GM18507 (cell line): ENCODE measurements around the gene SMAD9.

Source experiments
- DNase-seq: peaks from one replicate; pipeline ENCODE4 v3.0.0; 2011; ENCODE audit warnings: low read depth; ENCODE audit not compliant: insufficient read length; ENCODE audit errors: extremely low spot score
- FAIRE-seq: peaks from 2 replicates; lab custom pipeline; 2011; peaks lifted over from hg19 to GRCh38; lab: Jason Lieb, UNC

SMAD9 gene

DNA sequence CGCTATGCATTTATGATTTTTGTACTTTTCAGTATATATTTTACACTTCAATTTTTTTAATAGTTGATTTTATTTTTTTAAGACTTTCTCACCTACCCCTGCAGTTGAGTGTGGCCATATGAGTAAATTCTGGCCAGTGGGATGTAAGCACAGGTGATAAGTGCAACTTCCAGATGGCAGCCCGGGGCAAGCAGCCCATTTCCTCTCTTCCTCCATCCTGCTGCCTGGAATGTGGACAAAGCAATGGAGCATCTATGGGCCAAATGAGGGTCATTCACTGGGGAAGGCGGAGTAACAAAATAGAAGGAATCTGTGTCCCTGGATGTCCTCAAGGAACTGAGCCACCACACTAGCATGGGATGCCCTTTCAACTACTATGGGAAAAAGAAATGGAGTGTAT is 88.7 kb downstream of the SMAD9 start:
- FAIRE-seq, result no peak
- DNase-seq, result no peak

DNA sequence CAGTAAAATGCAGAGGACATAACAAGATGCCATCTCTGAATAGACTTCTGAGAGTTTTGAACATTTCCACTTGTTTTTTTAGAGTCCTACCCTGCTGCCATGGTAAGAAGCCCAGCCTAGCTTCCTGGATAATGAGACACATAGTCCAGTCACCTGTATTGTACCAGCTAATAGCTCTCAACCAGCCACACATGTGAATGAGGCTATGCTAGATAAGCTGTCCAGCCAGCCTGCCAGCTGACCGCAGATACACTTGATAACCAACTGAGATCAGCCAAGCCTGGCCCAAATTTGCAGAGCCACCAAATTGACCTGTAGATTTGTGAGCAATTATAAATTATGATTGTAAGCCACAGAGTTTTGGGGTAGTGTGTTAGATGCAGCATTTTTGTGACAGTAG is 90.3 kb downstream of the SMAD9 start:
- DNase-seq (no peak), FAIRE-seq (no peak)

DNA sequence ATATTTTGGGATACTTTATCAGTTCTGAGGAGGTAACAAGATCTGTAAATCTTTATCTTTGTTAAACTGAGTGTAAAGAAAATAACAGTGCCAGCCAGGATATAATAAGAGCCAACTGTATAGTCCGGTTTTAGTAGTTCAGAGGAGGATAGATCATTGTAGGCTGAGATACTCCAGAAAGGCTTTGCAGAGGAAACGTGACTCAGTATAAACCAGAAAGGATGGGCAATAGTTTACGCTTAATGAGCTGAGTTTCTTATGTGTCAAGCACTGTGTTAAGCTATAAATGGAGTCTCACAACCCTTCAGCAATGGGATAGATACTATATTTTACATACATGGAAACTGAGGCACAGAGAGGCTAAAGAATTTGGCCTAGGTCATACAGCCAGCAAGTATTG is 97.3 kb downstream of the SMAD9 start:
- DNase-seq, result no peak
- no peak for FAIRE-seq

GRCh38 chr13:36820222-36820621 is 99.8 kb downstream of the SMAD9 start:
- DNase-seq, result no peak
- peak; percentile 52 for FAIRE-seq

GRCh38 chr13:36819739-36820090 is 100.3 kb downstream of the SMAD9 start:
- DNase-seq, result no peak
- FAIRE-seq, result no peak

DNA sequence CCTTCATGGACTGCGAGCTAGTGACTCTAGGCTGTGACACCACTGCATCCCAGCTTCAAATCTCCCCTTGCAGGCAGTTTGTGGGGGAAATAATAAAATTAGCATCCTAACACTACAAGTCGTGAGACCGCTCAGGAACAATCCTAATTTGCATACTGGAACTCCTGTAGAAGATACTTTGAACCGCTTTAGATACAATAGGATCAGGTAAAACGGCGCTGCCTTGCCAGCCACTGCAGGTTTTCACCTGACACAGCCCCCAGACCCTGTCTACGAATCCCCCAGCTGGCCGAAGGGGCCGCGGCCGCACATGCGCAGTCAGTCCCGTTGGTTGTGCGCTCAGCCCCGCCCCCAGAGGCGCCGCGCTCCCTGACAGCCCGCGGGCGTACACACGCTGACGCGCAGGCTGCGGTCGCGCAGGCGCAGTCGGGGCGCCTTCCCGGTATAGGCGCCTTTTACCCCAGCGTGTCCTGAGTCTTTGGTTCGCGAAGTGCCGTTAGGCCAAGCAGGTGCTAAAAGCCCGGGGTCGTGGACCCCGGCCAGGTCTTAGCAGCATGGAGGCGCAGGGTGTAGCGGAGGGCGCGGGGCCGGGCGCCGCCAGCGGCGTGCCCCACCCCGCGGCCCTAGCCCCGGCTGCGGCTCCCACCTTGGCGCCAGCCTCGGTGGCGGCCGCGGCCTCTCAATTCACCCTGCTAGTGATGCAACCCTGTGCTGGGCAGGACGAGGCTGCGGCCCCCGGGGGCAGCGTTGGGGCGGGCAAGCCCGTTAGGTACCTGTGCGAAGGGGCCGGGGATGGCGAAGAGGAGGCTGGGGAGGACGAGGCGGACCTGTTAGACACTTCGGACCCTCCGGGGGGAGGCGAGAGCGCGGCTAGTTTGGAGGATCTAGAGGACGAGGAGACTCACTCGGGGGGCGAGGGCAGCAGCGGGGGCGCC is 101.0 kb downstream of the SMAD9 start, which contains the start of gene RFXAP:
RFXAP (plus strand) TSS at position 419 of the 935 bp plus-strand sequence; CDS start at position 555, 136 bp downstream.
- DNase-seq (peak; percentile 95), FAIRE-seq (peak; percentile 91)

DNA sequence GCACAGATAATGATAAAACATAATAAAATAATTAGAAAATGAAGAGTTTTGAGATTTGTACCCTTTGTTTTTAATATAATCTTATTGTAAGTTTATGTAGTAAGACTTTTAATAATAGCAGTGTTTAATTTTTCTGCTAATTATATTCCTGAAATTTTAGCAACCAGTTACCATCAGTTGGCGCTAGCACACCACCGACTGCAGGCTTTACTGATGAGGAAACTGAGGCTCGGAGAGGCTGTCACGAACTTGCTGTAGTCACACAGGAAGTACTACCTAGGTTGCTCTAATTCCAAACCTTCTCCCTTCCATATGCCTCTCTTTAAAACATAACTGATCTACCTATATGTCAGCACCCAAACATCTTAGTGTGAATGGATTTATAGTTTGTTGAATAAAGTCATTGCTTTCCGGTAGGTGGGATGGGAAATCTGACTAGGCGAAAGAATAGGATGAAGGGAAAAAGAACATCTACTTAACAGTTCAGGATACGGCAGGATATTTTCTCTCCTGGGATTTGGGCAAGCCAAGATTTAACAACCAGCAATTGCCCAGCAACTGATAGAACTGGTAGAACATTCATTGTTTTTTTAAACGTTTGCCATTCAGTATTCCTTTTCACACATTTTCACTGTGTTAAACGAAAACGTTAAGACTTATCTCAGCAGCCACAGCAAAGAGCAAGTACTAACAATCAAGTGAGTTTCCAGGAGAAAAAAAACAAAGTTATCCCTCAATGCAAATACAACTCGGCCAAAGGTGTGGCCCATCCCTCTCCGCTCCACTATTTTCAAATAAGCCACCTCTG is 101.8 kb downstream of the SMAD9 start:
- FAIRE-seq (no peak), DNase-seq (no peak)

DNA sequence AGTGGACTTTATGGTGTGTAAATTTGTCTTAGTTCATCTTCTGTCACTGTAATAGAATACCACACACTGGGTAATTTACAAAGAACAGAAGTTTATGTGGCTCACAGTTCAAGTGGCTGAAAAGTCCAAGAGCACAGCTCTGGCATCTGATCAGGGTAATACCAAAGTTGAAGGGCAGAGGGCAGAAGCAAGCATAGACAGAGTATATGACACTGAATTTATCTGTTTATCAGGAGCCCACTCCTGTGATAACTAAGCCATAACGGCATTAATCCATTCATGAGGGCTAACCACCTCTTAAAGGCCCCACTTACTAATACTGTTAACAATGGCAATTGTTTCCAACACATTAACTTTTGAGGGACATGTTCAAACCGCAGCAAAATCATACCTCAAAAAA is 105.0 kb downstream of the SMAD9 start:
- FAIRE-seq (peak; percentile 50), DNase-seq (no peak)

DNA sequence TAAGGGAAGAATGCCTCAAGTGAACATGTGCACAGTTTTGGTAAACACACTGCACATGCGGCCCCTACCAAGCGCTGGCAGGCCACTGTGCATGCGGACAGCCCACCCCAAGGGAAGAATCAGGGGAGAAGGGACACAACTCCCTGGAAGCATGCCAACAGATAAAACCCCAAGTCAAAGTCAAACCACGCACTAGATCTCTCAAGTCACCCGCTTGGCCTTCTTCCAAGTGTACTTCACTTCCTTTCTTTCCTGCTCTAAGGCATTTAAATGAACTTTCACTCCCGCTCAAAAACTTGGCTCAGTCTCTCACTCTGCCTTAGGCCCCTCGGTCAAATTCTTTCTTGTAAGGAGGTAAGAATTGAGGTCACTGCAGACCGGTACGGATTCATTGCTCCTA is 105.6 kb downstream of the SMAD9 start:
- FAIRE-seq (no peak), DNase-seq (no peak)

- FAIRE-seq (no peak), DNase-seq (no peak)
These were observed 106.8 kb downstream of the SMAD9 start for GRCh38 chr13:36813225-36813624.

DNA sequence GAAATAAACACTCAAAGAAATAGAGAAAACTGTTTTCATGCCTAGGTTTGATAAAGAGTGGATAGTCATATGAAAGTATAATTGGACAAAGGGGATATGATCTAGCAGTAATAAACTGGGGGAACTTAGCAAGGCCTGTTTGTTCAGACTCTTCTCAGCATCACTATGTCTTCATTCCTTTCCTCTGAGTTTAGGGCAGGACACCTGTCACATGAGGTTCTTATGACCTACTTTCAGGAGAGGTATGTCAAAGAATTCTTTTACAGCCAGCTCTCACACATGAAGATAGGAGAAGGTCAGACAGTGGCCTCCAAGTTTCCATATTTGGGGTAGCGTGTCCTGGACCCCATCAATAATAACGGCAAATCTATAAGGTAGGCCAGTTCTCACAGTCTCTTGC is 112.4 kb downstream of the SMAD9 start:
- DNase-seq (no peak), FAIRE-seq (no peak)

- no peak for DNase-seq
- FAIRE-seq, result no peak
These were observed 113.9 kb downstream of the SMAD9 start for GRCh38 chr13:36806102-36806501.

GRCh38 chr13:36804588-36804987 is 115.5 kb downstream of the SMAD9 start:
- FAIRE-seq (no peak), DNase-seq (no peak)

- DNase-seq (no peak), FAIRE-seq (no peak)
These were observed 119.0 kb downstream of the SMAD9 start for GRCh38 chr13:36801035-36801434.

DNA sequence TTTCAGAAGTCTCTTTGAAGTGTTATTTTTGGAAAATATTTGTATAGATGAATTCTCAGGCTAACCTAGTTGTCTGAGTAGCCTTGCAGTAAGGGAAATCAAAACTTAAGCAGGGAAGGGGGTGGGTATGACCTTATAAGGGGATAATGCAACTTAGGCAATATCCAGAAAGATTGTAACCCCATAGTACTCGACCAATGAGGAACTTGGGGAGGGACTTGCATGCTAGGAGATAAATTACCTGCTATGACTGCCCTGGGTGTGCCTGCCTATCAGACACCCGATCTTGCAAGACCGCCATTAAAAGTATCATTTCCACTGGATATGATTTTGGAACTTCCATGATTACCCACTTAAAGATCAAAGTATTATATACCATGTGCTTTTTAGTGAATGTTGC is 124.0 kb downstream of the SMAD9 start:
- no peak for FAIRE-seq

DNA sequence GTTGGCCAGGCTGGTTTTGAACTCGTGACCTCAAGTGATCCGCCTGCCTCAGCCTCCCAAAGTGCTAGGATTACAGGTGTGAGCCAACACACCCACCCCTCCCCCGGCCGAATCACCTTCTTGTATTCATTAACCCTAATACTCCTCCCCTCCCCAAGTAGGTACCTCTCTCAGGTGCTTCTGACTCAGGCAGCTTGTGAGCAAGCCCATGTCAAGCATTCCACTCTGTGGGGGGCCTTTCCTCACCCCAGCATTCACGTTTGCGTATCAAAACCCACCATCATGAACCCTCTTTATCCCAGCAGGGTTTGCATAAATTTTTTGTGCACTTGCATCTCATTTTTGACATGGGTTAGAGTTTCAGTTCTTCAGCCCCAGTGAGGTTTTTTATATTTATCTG is 124.6 kb downstream of the SMAD9 start:
- DNase-seq (no peak), FAIRE-seq (no peak)

More for the DNA sequence above, 124.0 kb downstream of the SMAD9 start:
- DNase-seq, result no peak
